Lower lobe of right lung (tissue), 2 donors: Measurements from ENCODE around the gene GPR179. TPM values are rescaled to one million over a fixed set of nuclear protein-coding genes. Genes with fewer than 3 reads are reported as not detected.
A peak's percentile ranks its signal among the peaks of the same experiment; 100 is the strongest.

Source experiments
- ATAC-seq, 2 donors: fragments of 200-7000 bp; cut with Tn5 transposase; one replicate each; pipeline ENCODE4 v1.9.1; 2020 to 2022; ENCODE audit warnings: mild to moderate bottlenecking in 2 of 2, moderate library complexity in 2 of 2
- DNase-seq: peaks from one replicate; pipeline ENCODE4 v3.0.0-alpha.2; 2020
- H3K27ac ChIP-seq: fragments of 200-600 bp; one replicate; pipeline ENCODE4 v1.8.0; 2022
- H3K27me3 ChIP-seq: fragments of 200-600 bp; one replicate; pipeline ENCODE4 v1.8.0; 2022; ENCODE audit warnings: low read depth
- H3K36me3 ChIP-seq: fragments of 200-600 bp; one replicate; pipeline ENCODE4 v1.8.0; 2022; ENCODE audit warnings: mild to moderate bottlenecking
- H3K4me1 ChIP-seq: fragments of 200-600 bp; one replicate; pipeline ENCODE4 v1.8.0; 2022
- H3K4me3 ChIP-seq: fragments of 200-600 bp; one replicate; pipeline ENCODE4 v1.8.0; 2022; ENCODE audit warnings: mild to moderate bottlenecking
- H3K9me3 ChIP-seq: fragments of 200-600 bp; one replicate; pipeline ENCODE4 v1.8.0; 2022
- CTCF ChIP-seq: fragments of 200-600 bp; IDR thresholded peaks from one replicate; pipeline ENCODE4 v1.8.0; 2022; ENCODE audit warnings: antibody characterized with exemption, mild to moderate bottlenecking
- intact Hi-C: fragments of 100-400 bp; cut with DNase I; formaldehyde crosslinking; loops from one replicate; pipeline ENCODE4 v1.11.0; 2022
- total RNA-seq: library from RNA; stranded (reverse); fragmentation: NEBNext Ultra II Directional; extraction: Animal tissue kit (Norgen Biotek cat#: 25700); gene quantifications from one replicate; pipeline ENCODE4 v1.2.1, GENCODE V29; 2021
- donor health status: DM: no; HTN: yes; CAD: no; lungs with severe emphysema.

The GPR179 gene
- total RNA-seq, 1 donor from 2014 or later, result 0.15 TPM

DNA sequence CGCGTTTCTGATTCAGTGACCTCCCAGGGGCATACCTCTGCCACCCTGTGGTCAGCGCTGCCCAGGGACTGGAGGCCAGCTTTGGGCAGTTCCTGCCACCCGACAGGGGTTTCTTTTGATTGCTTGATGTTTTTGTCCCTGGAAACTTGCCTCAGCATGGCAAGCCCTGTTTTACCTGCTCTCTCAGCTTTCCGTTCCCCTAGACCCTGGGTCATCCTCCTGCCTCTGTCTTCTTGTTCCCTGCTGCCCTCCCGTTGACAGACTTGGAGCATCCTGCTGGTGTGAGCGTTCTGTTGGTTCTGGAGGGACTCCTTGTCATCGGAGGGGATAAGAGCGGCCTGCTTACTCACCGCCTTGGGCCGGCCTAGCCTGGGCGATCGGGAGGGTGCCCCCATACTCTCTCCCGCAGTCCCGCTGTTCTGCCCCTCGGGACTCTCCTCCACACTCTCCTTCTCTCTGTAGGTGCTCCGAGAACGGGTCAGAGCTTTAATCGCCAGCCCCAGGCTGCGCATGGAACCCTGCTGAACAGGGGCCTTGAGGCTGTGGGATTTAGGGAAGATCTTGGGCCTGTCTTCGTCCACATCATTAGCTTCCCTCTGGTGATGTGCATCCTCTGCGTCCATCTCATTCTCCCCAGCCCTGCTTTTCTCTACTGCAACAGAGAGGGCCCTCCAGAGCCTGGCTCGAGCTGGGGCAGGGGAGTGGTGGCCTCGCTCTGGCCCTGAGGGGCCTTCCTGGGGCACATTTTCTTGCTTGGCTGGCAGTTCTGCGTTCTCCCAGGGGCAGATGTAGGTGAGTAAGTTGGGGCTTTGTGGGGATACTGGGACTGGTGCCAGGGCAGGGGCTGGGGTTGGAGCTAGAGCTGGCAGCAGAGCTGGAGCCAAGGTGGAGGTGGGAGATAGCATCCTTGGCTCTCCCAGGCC is 13.7 kb downstream of the GPR179 start:
- intact Hi-C loops, result no loop called here
- peaks cover 8% of the 10 kb centered on the region for H3K4me1 ChIP-seq
- no peaks in the 10 kb centered on the region for H3K9me3 ChIP-seq
- no peak for TF ChIP-seq CTCF
- H3K4me3 ChIP-seq, result no peak overlapping the region
- DNase-seq (no peak), ATAC-seq (no peak)
- H3K27ac ChIP-seq, result no peak overlapping the region
- peaks cover 10% of the 10 kb centered on the region for H3K27me3 ChIP-seq
- H3K36me3 ChIP-seq, result no peaks in the 10 kb centered on the region

GRCh38 chr17:38329284-38329683 is 14.5 kb downstream of the GPR179 start:
- Histone ChIP-seq H3K4me3 (no peak overlapping the region), H3K9me3 (no peaks in the 10 kb centered on the region), H3K36me3 (no peaks in the 10 kb centered on the region), H3K4me1 (peaks cover 9% of the 10 kb centered on the region), H3K27ac (no peak overlapping the region), H3K27me3 (peaks cover 10% of the 10 kb centered on the region)
- intact Hi-C loops, result no loop called here
- TF ChIP-seq CTCF, result no peak
- DNase-seq (no peak), ATAC-seq (no peak)

- ATAC-seq, result no peak
- intact Hi-C loops, result no loop called here
- peaks cover 6% of the 10 kb centered on the region for H3K27me3 ChIP-seq
Observed at GRCh38 chr17:38328620-38329019, 15.1 kb downstream of the GPR179 start.

DNA sequence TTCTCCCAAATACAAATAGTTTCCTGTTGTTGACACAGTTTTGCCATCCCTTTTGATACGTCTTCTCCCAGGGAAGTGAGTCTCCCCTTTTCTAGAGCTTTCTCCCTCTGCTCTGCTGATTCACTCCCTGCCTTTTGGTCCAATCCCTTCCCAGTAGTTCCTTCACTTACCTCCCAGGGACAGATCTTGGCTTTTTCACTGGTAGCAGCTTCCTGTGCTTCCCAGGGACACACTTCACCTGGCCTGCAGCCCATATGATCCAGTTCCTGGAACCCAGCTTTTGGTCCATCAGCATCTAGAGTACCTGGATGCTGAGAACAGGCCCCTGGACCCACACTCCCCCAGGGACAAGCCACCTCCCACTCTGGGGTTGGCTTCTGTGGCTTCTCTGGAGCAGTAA is 15.8 kb downstream of the GPR179 start:
- H3K9me3 ChIP-seq, result no peaks in the 10 kb centered on the region
- H3K27ac ChIP-seq, result no peak overlapping the region
- no peaks in the 10 kb centered on the region for H3K27me3 ChIP-seq
- peaks cover 11% of the 10 kb centered on the region for H3K36me3 ChIP-seq
- intact Hi-C loops, result no loop called here
- no peak overlapping the region for H3K4me3 ChIP-seq
- no peak for TF ChIP-seq CTCF
- peaks cover 14% of the 10 kb centered on the region for H3K4me1 ChIP-seq
- DNase-seq (no peak), ATAC-seq (no peak)

More at GRCh38 chr17:38328620-38329019, 15.1 kb downstream of the GPR179 start:
- Histone ChIP-seq H3K27ac (no peak overlapping the region), H3K36me3 (peaks cover 4% of the 10 kb centered on the region), H3K4me1 (peaks cover 14% of the 10 kb centered on the region), H3K4me3 (no peak overlapping the region), H3K9me3 (no peaks in the 10 kb centered on the region)
- no peak for DNase-seq
- TF ChIP-seq CTCF, result no peak

DNA sequence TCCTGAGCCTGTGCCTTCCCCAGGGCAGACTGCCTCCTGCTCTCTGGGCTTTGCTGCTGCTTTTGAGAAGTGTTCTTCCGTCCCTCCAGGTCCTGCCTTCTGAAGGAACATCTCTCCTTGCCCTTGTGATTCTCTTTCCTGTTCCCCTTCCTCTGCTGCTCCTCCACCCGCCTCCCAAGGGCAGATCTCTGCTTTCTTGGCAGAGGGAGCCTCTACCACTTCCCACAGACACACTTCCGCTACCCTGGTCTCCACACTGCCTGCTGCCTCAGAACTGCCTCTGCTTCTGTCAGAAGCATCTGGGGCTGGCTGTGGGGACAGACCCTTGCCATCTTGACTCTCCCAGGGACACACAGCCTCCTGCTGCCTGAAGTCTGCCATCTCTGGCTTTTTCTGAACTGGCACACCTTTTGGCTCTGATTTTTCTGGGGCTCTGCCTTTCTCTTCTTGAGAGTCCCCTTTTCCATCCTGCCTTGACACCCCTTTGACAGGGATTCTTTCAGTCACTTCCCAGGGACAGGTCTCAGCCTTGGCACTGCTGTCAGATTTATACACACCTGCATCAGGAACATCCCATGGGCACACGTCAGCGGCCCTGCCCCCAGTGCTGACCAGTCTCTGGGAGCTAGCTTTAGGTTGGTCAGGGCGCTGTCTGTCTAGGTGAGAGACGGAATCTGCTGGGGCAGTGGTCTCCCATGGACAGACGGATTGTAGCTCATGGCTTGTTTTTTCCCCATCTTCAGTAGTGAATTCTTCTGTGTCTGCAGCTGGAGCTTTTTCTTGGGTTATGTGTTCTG is 16.6 kb downstream of the GPR179 start:
- ATAC-seq (peak; percentile 25 to 53), DNase-seq (no peak)
- Histone ChIP-seq H3K9me3 (no peaks in the 10 kb centered on the region), H3K27me3 (no peaks in the 10 kb centered on the region), H3K27ac (no peak overlapping the region), H3K4me1 (peaks cover 14% of the 10 kb centered on the region), H3K4me3 (no peak overlapping the region), H3K36me3 (peaks cover 18% of the 10 kb centered on the region)
- intact Hi-C loops, result no loop called here
- no peak for TF ChIP-seq CTCF
